ENCODE data around the gene HOXD11.

DNA sequence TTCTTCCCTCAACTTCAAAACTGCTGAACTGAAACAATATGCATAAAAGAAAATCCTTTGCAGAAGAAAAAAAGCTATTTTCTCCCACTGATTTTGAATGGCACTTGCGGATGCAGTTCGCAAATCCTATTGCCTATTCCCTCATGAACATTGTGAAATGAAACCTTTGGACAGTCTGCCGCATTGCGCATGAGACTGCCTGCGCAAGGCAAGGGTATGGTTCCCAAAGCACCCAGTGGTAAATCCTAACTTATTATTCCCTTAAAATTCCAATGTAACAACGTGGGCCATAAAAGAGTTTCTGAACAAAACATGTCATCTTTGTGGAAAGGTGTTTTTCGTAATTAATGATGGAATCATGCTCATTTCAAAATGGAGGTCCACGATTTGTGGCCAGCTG lies 30.8 kb downstream of the HOXD11 start:
- TF ChIP-seq, protein P1, sequence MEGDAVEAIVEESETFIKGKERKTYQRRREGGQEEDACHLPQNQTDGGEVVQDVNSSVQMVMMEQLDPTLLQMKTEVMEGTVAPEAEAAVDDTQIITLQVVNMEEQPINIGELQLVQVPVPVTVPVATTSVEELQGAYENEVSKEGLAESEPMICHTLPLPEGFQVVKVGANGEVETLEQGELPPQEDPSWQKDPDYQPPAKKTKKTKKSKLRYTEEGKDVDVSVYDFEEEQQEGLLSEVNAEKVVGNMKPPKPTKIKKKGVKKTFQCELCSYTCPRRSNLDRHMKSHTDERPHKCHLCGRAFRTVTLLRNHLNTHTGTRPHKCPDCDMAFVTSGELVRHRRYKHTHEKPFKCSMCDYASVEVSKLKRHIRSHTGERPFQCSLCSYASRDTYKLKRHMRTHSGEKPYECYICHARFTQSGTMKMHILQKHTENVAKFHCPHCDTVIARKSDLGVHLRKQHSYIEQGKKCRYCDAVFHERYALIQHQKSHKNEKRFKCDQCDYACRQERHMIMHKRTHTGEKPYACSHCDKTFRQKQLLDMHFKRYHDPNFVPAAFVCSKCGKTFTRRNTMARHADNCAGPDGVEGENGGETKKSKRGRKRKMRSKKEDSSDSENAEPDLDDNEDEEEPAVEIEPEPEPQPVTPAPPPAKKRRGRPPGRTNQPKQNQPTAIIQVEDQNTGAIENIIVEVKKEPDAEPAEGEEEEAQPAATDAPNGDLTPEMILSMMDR (IDR thresholded peaks at IDR 0.05): no peak
- no peak for TF ChIP-seq POLR2A (IDR thresholded peaks at IDR 0.05)
